NB4 (cell line): ENCODE measurements around the gene HPN.

ENCODE experiments used
- CTCF ChIP-seq: IDR thresholded peaks from one replicate; pipeline ENCODE4 v1.5.1; 2012; ENCODE audit warnings: low read depth, low read length
- MAX ChIP-seq: IDR thresholded peaks from 2 replicates; pipeline ENCODE4 v1.6.1; 2011; ENCODE audit warnings: low read depth, low read length
- MYC ChIP-seq: IDR thresholded peaks from 2 replicates; pipeline ENCODE4 v1.6.1; 2011; ENCODE audit warnings: low read depth, low read length
- POLR2A ChIP-seq: IDR thresholded peaks from 2 replicates; pipeline ENCODE4 v1.6.1; 2011; ENCODE audit warnings: mild to moderate bottlenecking; ENCODE audit not compliant: insufficient read length; ENCODE audit errors: extremely low read depth

GRCh38 chr19:35049456-35049855 lies 7.9 kb downstream of the HPN start:
- TF ChIP-seq MYC (no peak), CTCF (no peak), POLR2A (no peak), MAX (no peak)
